OCI-M2 (cell line): ENCODE measurements around the gene MC5R.

Experiments used
- DNase-seq: peaks from one replicate; lab custom pipeline; 2025; ENCODE audit not compliant: unreplicated experiment; lab: John Stamatoyannopoulos, UW

MC5R gene

DNA sequence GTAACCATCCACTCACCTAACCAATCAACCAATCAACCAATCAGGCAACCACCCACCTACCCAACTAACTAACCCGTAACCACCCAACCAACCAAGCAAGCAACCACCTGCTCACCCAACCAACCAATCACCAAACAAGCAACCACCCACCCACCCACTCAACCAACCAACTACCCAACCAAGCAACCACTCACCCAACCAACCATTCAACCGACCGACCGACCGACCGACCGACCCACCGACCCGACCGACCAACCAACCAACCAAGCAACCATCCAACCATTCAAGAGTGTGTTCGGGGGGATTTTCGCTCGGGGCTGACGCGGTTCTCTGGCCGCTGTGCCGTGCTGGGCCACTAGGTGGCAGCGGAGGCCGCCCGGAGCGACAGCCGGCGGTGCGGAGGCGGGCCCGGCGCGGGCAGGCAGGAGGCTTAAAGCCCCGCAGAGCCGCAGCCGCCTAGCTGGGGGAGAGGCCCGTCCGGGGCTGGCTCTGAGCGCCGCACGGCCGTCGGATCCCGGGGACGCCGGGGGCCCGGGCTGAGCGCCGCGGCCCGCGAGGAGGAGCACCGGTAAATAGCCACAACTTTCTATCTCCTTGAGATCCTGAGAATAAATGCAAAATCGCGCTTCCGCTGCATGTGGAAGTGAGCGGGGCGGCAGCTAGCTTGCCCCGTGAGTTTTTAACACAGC is at the start of gene MC5R:
Gene MC5R, plus strand, starts transcription at position 443 of the 689 bp plus-strand sequence. CDS start 1,617 bp downstream, outside the sequence.
- DNase-seq, result no peak

DNA sequence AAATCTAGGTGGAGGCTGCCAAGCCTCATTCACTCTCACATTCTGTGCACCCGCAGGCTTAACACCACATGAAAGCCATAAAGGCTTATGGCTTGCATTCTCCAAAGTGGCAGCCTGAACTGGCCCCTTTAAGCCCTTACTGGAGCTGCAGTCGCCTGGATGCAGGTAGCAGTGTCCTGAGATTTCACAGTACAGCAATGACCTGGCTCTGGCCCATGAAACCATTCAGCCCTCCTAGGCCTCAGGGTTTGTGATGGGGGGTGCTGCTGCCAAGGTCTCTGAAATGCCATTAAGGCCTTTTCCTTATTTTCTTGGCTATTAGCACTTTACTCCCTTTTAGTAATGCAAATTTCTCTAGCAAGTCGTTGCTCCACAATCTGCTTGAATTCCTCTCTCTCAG is 48.9 kb upstream of the MC5R start:
- DNase-seq, result no peak

DNA sequence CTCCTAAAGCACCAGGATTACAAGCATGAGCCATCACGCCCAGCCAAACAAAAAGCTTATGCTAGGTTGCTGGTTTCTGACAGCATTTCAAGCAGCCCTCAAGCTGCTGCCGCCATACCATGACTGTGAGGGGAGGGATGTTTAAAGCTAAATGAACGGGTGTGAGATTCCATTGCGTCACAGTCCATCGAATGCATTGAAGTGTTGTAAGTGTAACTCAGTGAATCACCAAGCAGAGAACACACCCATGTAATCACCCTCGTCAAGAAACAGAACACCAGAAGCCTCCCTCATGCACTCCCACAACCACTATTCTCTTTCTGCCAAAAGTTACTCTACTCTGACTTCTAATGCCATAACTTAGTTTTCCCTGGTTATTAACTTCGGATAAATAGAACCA is 32.8 kb upstream of the MC5R start:
- DNase-seq, result no peak

- DNase-seq, result no peak
Measured at GRCh38 chr18:13793819-13794218, 30.1 kb upstream of the MC5R start.

- DNase-seq, result no peak
Measured at GRCh38 chr18:13796515-13796914, 27.4 kb upstream of the MC5R start.

DNA sequence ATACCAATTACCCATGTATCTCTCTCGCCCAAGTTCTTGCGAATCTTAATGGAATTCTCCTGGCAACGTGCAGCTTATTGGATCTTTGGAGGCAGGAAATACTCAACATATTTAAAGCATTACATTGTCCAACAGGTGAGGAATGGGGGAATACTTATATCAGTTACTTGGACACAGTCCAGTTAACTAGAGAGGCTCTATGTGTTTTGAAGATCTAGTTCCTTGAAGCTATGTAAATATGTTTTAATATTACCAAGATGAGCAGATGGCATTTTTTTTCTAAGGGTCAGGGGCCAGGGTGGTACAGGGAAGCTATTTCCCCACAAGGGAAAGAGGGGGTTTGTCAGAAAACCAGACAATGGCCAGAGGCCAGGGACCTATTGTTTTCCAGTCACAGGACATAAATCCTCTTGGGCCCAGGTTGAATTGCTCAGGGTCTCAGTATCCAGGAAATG is 26.8 kb upstream of the MC5R start:
- no peak for DNase-seq

- no peak for DNase-seq
Measured at GRCh38 chr18:13799396-13799795, 24.6 kb upstream of the MC5R start.

DNA sequence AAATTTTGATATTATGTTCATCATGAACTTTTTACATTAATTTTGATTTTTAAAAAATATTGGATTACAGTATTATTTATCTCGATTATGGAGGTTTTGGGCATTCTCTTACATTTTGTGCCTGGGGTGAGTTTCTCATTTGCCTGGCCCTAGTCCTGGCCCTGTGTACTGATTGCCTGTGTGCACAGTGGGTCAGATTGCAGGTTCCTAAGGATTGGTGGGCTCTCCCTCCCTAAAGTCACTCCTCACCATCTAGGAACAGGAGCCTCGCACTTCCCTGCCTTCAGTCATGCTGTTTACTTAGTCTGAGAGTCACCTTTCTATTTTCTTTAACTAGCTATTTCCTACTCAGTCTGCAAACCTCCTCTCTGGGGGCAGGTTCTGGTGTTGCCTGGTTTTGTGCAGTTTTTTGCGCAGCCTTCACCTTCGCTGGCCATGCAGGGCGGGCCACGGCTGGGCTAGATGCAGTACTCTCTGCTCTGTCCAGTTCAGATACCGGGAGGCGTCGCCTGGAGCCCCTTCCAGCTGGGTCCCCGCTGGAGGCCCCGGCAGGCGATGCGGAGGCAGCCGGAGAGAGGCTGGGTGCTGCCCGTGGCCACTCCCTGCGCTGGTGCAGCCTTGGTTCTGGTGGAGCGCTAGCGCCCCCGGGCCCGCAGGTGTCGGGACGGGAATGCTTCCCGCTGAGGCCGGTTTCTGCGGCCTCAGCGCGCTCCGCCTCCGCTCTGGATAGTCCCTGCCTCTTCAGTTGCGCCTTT is 23.3 kb upstream of the MC5R start:
- no peak for DNase-seq

GRCh38 chr18:13801260-13801601 is 22.7 kb upstream of the MC5R start:
- no peak for DNase-seq

- DNase-seq, result no peak
Measured at GRCh38 chr18:13804305-13804704, 19.6 kb upstream of the MC5R start.

GRCh38 chr18:13808294-13809042 is 15.5 kb upstream of the MC5R start:
- DNase-seq, result no peak

- DNase-seq, result no peak
Measured at GRCh38 chr18:13809043-13809430, 14.9 kb upstream of the MC5R start.

DNA sequence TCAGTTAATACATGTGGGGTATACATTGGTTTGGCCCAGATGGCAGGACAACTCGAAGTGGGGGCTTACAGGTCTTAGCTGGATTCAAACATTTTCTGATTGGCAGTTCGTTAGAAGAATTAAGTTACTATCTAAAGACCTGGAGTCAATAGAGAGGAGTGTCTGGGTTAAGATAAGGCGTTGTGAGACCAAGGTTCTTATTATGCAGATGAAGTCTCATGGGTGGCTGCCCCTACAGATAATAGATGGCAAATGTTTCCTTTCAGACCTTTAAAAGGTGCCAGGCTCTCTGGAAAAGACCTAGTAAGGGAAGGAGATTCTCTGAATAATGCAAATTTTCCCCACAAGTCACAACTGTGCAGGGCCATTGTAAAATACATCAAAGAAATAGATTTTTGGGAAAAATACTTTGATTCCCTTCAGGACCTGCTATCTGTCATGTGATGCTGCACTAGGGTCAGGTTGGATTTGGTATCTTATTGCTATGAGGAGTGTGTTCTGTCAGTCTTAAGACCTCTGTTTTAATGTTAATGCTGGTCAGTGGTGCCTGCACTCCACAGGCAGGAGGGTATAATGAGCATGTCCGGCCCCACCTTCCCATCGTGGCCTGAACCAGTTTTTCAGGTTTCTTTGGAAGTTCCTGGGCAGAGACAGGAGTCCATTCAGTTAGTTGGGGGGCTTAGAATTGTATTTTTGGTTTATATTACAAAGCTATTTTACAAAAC is 14.3 kb upstream of the MC5R start:
- DNase-seq, result no peak

DNA sequence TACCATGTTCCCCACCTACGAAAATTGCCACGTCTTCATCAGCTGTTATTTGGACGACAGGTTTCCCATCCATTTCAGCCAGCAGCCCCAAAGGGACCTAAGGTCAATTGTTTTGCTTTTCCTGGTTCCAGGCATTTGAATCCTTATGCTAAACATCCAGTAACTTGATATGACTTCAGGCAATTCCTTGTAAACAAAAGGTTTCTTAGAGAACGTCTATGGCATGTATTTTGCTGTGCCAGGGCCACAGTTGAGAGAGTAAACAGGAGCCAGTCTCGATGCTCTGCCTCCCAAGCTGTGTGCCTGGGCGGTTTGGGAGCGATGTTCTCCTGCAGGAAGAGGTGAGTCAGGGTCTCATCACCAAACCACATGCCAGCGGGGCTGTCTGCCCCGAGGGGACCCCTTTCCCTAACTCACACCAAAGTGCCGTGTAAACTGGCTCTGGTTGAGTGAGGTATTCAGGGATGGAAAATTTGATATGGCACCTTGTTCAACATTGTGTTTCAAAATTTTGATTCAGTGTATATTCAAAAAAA is 12.9 kb upstream of the MC5R start:
- no peak for DNase-seq

GRCh38 chr18:13811993-13812392 is 12.0 kb upstream of the MC5R start:
- DNase-seq, result no peak

DNA sequence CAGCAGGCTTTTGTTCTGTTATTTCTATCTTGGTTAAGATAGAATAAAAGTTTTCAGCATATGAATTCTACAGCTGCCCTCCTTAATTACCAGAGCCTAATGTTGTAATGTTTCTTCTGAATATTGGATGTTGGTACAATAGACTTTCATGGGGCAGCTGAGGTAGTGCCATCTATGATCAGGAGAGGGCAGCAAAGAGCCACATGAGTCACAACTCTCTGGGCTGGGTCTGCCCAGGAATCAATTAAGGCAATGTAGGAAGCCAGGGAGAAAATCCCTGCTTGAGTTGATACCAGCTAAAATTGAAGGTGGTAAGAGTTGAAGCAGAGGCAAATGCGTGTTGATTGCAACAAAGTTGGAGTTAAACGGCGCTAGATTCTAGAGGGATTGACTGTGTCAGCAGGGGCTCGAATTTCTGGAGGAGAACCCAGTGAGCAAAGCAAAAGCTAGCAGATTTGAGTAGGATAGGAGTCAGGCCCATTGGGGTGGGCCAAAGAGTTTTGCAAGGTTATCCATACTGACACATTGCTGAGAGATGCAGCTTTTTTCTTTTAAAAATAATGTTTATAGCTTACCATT is 10.6 kb upstream of the MC5R start:
- DNase-seq, result no peak

- DNase-seq, result no peak
Measured at GRCh38 chr18:13826209-13826608, 2.3 kb downstream of the MC5R start.

DNA sequence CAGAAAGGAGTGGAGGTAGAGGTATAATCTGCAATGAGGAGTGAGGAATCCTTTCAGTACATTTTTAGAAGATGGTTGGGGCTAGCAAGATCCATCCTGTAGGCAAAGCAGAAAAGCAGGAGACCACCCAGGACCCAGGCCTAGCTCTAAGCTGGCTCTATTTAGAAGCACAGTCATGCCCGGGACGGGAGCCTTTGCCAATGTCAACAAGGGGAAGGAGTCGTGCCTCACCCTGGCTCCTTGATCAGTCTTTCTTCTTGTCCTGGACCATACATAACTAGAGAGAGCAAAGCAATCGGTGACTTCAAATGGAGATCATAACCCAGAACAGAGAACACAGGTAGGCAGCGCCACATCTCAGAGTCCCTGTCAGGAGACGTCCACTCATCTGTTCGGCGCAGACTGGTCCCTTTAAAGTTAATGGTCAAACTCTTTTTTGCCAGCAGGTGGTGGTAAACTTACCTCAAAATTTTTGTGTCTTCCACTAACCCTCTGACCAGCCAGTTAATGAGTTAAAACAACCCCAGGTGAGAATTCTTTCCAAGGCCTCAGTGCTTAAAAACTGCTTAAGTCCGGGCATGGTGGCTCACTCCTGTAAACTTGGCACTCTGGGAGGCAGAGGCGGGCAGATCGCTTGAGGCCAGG is 8.0 kb downstream of the MC5R start:
- DNase-seq, result no peak

DNA sequence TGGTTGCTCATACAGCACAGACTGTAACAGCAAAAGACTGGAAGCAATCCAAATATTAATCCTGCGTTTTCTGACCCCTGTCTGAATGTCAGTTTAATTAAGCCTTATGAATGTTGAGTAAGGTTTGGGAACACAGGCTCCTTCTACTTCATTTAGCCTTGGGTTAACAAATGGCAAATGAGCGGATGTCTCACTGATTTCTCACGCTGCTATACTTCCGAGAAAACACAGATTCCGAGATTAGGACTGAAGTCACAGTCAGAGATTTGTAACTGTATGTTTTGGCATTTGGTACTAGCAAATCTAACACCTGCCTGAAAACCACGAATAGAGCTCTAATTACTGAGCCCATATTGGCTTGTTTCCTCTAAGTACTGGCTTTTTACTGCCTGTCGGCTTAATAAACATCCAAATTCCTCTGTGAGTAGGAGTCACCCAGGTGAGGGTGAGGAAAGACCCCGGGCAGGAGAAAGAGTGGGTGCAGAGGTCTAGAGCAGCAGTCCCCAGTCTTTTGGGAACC is 10.6 kb downstream of the MC5R start:
- DNase-seq, result no peak

- no peak for DNase-seq
Measured at GRCh38 chr18:13835202-13835601, 11.3 kb downstream of the MC5R start.
